NCI-H82 treated with DMSO at 0.1 percent for 48 hours (cell line): ENCODE data around the gene OR1N1.
"Not testable (repeated sequence)": the region's sequence is repeated elsewhere in the genome, so short reads cannot be mapped to it uniquely, and the experiment has no call there.

Experiments
- DNase-seq: peaks from one replicate; lab custom pipeline; 2025; ENCODE audit not compliant: unreplicated experiment; lab: John Stamatoyannopoulos, UW

OR1N1 gene

GRCh38 chr9:122527193-122527592 lies at the start of gene OR1N1:
Gene OR1N1 (minus strand): TSS chr9:122527293. CDS start chr9:122527293, 0 bp downstream.
- no peak for DNase-seq

- DNase-seq = no peak
Measured at GRCh38 chr9:122572456-122572855, 45.4 kb upstream of the OR1N1 start.

GRCh38 chr9:122567901-122568300 lies 40.8 kb upstream of the OR1N1 start:
- no peak for DNase-seq

GRCh38 chr9:122562134-122562760 lies 35.2 kb upstream of the OR1N1 start:
- peak; percentile 55 for DNase-seq

- DNase-seq = no peak
Measured at GRCh38 chr9:122561446-122561845, 34.4 kb upstream of the OR1N1 start.

DNA sequence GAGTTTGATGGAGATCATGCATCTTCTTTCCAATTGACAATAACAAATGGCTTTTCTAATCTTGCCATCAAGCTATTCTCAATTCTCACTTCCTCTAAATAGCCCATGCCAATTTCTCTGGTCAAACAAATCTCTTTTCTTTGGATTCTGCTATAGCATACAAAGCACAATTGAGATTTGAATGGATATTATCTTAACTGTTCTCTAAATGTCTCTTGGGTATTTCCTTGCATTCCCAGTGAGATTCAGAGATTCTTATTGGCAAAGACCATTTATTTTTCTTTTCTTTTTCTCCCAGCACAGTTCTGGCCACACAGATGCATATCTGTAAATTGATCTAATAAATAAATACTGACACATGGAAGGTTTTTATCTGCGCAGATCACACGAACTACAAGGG lies 25.7 kb upstream of the OR1N1 start, which contains the start of gene OR1N2:
OR1N2 (plus strand) TSS at position 301 of the 400 bp plus-strand sequence. CDS start 100 bp downstream, outside the sequence.
- no peak for DNase-seq

- no peak for DNase-seq
Measured at GRCh38 chr9:122551371-122551770, 24.3 kb upstream of the OR1N1 start.

- no peak for DNase-seq
Measured at GRCh38 chr9:122546196-122546595, 19.1 kb upstream of the OR1N1 start.

DNA sequence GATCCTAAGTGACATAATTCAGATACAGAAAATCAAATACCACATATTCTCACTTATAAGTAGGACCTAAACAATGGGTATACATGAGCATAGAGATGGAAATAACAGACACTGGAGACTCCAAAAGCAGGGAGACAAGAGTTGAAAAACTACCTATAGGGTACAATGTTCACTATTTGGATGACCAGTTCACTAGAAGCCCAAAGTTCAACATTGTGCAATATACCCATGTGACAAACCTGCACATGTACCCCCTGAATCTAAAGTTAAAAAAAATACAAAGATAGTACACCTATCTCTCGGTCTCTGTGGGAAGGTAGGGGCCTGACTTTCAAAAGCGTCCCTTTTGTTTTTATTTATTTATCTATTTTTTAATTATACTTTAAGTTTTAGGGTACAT lies 11.7 kb upstream of the OR1N1 start:
- no peak for DNase-seq

GRCh38 chr9:122537066-122537465 lies 10.0 kb upstream of the OR1N1 start:
- DNase-seq = not testable (repeated sequence)

DNA sequence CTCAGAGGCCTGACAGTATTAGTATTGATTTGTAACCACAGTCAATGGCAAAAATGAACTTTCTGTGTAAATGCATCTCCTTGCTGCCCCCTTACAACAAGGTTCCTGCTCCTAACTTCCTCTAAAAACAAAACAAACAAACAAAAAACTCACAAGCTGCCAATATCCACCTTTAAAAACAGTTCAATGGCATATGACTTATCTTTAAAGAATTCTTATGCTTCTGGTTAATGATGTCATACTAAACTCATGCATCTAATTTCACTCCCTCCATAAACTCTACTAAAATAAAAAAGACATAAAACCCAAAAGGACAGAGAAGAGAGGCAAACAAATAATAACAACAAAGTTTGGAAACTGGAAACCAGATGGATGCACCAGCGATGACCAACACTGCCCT lies 9.0 kb upstream of the OR1N1 start:
- DNase-seq = no peak

DNA sequence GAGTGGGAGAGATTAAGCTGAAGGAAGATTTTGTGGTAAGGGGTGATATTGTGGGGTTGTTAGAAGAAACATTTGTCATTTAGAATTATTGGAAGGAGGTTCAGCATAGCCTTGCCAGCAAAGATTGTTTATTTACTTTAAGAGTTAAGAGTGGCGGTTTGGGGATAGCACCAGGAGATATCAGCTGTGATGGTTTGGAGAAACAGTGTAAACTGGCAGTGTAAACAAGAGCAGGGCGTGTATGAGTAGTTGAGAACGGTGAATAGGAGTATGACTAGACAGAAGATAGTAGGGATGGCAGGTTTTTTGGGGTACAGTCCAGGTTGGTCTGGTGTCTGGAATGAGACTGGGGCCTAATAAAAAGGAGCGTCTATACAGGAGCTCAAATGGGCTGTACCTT lies 4.1 kb upstream of the OR1N1 start:
- not testable (repeated sequence) for DNase-seq

- no peak for DNase-seq
Measured at GRCh38 chr9:122526602-122527001, 491 bp downstream of the OR1N1 start.

DNA sequence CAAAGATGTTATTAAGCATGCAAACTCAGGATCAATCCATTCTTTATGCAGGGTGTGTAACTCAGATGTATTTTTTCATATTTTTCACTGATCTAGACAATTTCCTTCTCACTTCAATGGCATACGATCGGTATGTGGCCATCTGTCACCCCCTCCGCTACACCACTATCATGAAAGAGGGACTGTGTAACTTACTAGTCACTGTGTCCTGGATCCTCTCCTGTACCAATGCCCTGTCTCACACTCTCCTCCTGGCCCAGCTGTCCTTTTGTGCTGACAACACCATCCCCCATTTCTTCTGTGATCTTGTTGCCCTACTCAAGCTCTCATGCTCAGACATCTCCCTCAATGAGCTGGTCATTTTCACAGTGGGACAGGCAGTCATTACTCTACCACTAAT lies 7.7 kb downstream of the OR1N1 start:
- DNase-seq = no peak

GRCh38 chr9:122518841-122519240 lies 8.3 kb downstream of the OR1N1 start, which contains the start of gene OR1J4:
Gene OR1J4 (plus strand): TSS chr9:122519141. CDS start chr9:122519141, 0 bp downstream.
- DNase-seq = no peak

- no peak for DNase-seq
Measured at GRCh38 chr9:122518226-122518625, 8.9 kb downstream of the OR1N1 start.

DNA sequence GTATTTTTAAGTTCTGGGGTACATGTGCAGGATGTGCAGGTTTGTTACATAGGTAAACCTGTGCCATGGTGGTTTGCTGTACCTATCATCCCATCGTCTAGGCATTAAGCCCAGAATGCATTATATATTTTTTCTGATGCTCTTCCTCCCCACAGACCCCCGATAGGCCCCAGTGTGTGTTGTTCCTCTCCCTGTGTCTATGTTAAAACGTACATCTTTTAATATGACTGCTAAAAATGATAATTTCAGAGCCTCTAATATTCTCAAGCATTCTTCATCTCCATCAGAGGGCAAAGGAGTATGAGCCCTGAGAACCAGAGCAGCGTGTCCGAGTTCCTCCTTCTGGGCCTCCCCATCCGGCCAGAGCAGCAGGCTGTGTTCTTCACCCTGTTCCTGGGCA lies 16.6 kb downstream of the OR1N1 start, which contains the start of gene OR1J2:
OR1J2 (plus strand) TSS at position 301 of the 400 bp plus-strand sequence; CDS start at position 301, 0 bp downstream.
- no peak for DNase-seq

DNA sequence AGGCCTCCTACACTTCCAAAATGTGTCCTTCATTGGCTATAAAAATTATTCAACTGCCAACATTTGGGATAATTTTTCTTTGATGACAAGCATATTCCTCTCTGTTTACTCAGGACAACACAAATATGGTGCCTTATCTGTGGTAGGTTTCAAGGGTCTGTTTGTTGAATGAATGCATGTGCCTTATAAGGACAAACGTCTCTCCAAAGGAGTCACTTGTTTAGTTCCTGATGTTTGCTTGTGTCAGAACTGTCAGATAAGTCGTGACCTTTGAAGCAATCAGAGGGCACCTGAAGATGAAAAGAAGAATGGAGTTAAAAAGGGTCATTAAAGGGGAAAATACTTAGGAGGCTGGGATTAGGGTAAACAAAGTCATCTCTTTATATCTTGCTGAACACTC lies 20.1 kb downstream of the OR1N1 start:
- DNase-seq = no peak

GRCh38 chr9:122498883-122499288 lies 28.2 kb downstream of the OR1N1 start:
- peak; percentile 47 for DNase-seq

GRCh38 chr9:122479062-122479461 lies 48.0 kb downstream of the OR1N1 start:
- DNase-seq = no peak

DNA sequence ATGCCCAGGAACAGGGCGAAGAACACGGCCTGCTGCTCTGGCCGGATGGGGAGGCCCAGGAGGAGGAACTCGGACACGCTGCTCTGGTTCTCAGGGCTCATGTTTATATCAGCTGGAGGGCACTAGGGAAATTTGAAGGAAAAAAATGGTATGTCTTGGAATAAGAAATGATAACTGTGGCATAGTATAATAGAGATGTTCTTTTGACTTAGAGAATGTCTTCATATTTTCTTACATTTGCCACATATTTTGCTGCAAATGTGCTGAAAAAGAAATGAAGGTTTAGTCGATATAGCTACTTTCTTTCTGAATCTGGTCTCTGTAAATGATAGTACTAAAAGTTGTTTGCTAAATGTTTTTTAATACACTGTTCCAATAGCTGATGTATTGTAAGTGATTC lies 49.3 kb downstream of the OR1N1 start, which contains the start of gene OR1J1:
OR1J1 (minus strand) TSS at position 101 of the 400 bp plus-strand sequence; CDS start at position 101, 0 bp downstream.
- no peak for DNase-seq

DNA sequence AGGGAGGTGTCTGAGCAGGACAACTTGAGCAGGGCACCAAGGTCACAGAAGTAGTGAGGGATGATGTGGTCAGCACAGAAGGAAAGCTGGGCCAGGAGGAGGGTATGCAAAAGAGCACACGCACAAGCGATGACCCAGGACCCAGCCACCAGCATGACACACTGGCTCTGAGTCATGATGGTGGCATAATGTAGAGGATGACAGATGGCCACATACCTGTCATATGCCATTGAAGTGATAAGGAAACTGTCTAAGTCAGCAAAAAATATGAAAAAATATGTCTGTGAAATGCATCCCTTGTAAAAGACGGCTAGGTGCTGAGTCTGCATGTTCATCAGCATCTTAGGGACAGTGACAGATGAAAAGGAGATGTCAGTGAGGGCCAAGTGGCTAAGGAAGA lies 49.7 kb downstream of the OR1N1 start:
- DNase-seq = no peak
